SK-N-SH treated with all-trans-retinoic acid at 6 μM for 48 hours (cell line): ENCODE data around the gene ZBTB11.

Source experiments
- ATAC-seq: fragments of 200-7000 bp; cut with Tn5 transposase; 3 replicates; pipeline ENCODE4 v1.9.1; 2020; ENCODE audit warnings: mild to moderate bottlenecking, moderate library complexity
- ARNTL ChIP-seq: fragments of 450-650 bp; formaldehyde crosslinking; IDR thresholded peaks from 2 replicates; pipeline ENCODE4 v1.5.0; 2020; ENCODE audit warnings: low read depth, mild to moderate bottlenecking, moderate library complexity, borderline replicate concordance
- CSDC2 ChIP-seq: fragments of 250-450 bp; sonication (Bioruptor Pico); IDR thresholded peaks from 2 replicates; pipeline ENCODE4 v1.5.0; 2020; ENCODE audit warnings: mild to moderate bottlenecking, moderate library complexity
- RARB ChIP-seq: fragments of 250-450 bp; sonication (Bioruptor Pico); IDR thresholded peaks from 2 replicates; pipeline ENCODE4 v1.8.0; 2021; ENCODE audit warnings: mild to moderate bottlenecking, moderate library complexity
- TOX ChIP-seq: fragments of 250-450 bp; sonication (Bioruptor Pico); IDR thresholded peaks from 2 replicates; pipeline ENCODE4 v1.8.0; 2021; ENCODE audit warnings: mild to moderate bottlenecking, moderate library complexity, borderline replicate concordance
- ZC3H10 ChIP-seq: fragments of 250-450 bp; sonication (Bioruptor Pico); IDR thresholded peaks from 2 replicates; pipeline ENCODE4 v1.5.1; 2021; ENCODE audit warnings: mild to moderate bottlenecking, moderate library complexity
- ZFP3 ChIP-seq: fragments of 250-450 bp; sonication (Bioruptor Pico); IDR thresholded peaks from 2 replicates; pipeline ENCODE4 v1.5.0; 2020; ENCODE audit warnings: mild to moderate bottlenecking, moderate library complexity
- ZFP30 ChIP-seq: fragments of 450-650 bp; formaldehyde crosslinking; IDR thresholded peaks from 2 replicates; pipeline ENCODE4 v1.5.0; 2022; ENCODE audit warnings: mild to moderate bottlenecking, moderate library complexity
- ZNF565 ChIP-seq: fragments of 450-650 bp; formaldehyde crosslinking; conservative IDR thresholded peaks from 2 replicates; pipeline ENCODE4 v1.5.0; 2020; ENCODE audit warnings: low read depth, mild to moderate bottlenecking, moderate library complexity
- ZNF70 ChIP-seq: fragments of 450-650 bp; formaldehyde crosslinking; IDR thresholded peaks from 2 replicates; pipeline ENCODE4 v1.5.0; 2020; ENCODE audit warnings: mild to moderate bottlenecking, moderate library complexity
- ZNF8 ChIP-seq: fragments of 450-650 bp; formaldehyde crosslinking; IDR thresholded peaks from 2 replicates; pipeline ENCODE4 v1.5.0; 2020; ENCODE audit warnings: mild to moderate bottlenecking, moderate library complexity
- TF ChIP-seq, protein P1 (sequence below): fragments of 250-450 bp; sonication (Bioruptor Pico); IDR thresholded peaks from 2 replicates; pipeline ENCODE4 v1.8.0; 2020; ENCODE audit warnings: mild to moderate bottlenecking, moderate library complexity, borderline replicate concordance
- TF ChIP-seq, protein P2 (sequence below): fragments of 250-450 bp; sonication (Bioruptor Pico); IDR thresholded peaks from 2 replicates; pipeline ENCODE4 v1.8.0; 2021; ENCODE audit warnings: low read depth, mild to moderate bottlenecking, moderate library complexity, borderline replicate concordance

Gene ZBTB11

DNA sequence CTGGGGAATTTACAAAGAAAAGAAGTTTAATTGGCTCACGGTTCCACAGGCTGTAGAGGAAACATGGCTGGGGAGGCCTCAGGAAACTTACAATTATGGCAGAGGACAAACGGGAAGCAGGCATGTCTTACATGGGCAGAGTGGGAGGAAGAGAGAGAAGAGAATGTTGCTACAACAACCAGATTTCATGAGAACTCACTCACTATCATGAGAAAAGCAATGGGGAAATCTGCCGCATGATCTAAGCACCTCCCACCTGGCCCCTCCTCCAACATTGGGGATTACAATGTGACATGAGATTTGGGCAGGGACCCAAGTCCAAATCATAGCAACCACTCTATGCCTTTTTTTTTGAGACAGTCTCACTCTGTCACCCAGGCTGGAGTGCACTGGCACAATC is 74.2 kb downstream of the ZBTB11 start:
- TF ChIP-seq RARB (no peak), ZFP30 (no peak), ZFP3 (CRISPR knock-in tag) (no peak), ZNF565 (no peak), ZNF8 (CRISPR knock-in tag) (no peak), ARNTL (CRISPR knock-in tag) (no peak), ZNF70 (no peak), ZC3H10 (CRISPR knock-in tag) (no peak), CSDC2 (no peak), TOX (CRISPR knock-in tag) (no peak)
- TF ChIP-seq, protein P1, sequence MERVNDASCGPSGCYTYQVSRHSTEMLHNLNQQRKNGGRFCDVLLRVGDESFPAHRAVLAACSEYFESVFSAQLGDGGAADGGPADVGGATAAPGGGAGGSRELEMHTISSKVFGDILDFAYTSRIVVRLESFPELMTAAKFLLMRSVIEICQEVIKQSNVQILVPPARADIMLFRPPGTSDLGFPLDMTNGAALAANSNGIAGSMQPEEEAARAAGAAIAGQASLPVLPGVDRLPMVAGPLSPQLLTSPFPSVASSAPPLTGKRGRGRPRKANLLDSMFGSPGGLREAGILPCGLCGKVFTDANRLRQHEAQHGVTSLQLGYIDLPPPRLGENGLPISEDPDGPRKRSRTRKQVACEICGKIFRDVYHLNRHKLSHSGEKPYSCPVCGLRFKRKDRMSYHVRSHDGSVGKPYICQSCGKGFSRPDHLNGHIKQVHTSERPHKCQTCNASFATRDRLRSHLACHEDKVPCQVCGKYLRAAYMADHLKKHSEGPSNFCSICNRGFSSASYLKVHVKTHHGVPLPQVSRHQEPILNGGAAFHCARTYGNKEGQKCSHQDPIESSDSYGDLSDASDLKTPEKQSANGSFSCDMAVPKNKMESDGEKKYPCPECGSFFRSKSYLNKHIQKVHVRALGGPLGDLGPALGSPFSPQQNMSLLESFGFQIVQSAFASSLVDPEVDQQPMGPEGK (CRISPR knock-in tag) = no peak
- TF ChIP-seq, protein P2, sequence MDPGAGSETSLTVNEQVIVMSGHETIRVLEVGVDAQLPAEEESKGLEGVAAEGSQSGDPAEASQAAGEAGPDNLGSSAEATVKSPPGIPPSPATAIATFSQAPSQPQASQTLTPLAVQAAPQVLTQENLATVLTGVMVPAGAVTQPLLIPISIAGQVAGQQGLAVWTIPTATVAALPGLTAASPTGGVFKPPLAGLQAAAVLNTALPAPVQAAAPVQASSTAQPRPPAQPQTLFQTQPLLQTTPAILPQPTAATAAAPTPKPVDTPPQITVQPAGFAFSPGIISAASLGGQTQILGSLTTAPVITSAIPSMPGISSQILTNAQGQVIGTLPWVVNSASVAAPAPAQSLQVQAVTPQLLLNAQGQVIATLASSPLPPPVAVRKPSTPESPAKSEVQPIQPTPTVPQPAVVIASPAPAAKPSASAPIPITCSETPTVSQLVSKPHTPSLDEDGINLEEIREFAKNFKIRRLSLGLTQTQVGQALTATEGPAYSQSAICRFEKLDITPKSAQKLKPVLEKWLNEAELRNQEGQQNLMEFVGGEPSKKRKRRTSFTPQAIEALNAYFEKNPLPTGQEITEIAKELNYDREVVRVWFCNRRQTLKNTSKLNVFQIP (CRISPR knock-in tag) = no peak
- TF ChIP-seq, all 23 proteins: peak for 0
- ATAC-seq = no peak
